DND-41 (cell line): Measurements from ENCODE around the gene CTSW.

Source experiments
- ATAC-seq: fragments of 200-7000 bp; cut with Tn5 transposase; 3 replicates; pipeline ENCODE4 v1.9.1; 2021; ENCODE audit warnings: low read depth; ENCODE audit not compliant: insufficient read depth
- DNase-seq: peaks from one replicate; pipeline ENCODE4 v3.0.0-alpha.2; 2020
- H2AFZ ChIP-seq: 2 replicates; pipeline ENCODE4 v1.6.0; 2012; ENCODE audit warnings: low read depth, low read length
- H3K27ac ChIP-seq: 2 replicates; pipeline ENCODE4 v1.5.1; 2012; ENCODE audit warnings: low read length, inconsistent platforms
- H3K27me3 ChIP-seq: fragments of 200-600 bp; sonication (generic); 2 replicates; pipeline ENCODE4 v1.6.0; 2012; ENCODE audit warnings: low read length, mild to moderate bottlenecking, inconsistent platforms; ENCODE audit not compliant: insufficient read depth, poor library complexity
- H3K36me3 ChIP-seq: 2 replicates; pipeline ENCODE4 v1.5.1; 2012; ENCODE audit warnings: low read length, inconsistent platforms; ENCODE audit not compliant: insufficient read depth
- H3K4me1 ChIP-seq: 2 replicates; pipeline ENCODE4 v1.5.1; 2012; ENCODE audit warnings: mild to moderate bottlenecking, low read length; ENCODE audit not compliant: insufficient read depth
- H3K4me2 ChIP-seq: 2 replicates; pipeline ENCODE4 v1.6.0; 2012; ENCODE audit warnings: mild to moderate bottlenecking, moderate library complexity, low read length, inconsistent platforms; ENCODE audit not compliant: insufficient read depth
- H3K4me3 ChIP-seq, 2 experiments: fragments of 200-600 bp in 1 of 2; shearing (Covaris generic) in 1 of 2; 2 replicates each; pipeline ENCODE4 v1.5.1; 2012 to 2016; ENCODE audit warnings: inconsistent platforms in 2 of 2, low read length in 2 of 2, mild to moderate bottlenecking in 2 of 2, low read depth in 1 of 2, moderate library complexity in 1 of 2
- H3K79me2 ChIP-seq: 2 replicates; pipeline ENCODE4 v1.6.0; 2012; ENCODE audit warnings: low read length, inconsistent platforms; ENCODE audit not compliant: insufficient read depth
- H3K9ac ChIP-seq: 2 replicates; pipeline ENCODE4 v1.6.0; 2012; ENCODE audit warnings: low read depth, mild to moderate bottlenecking, inconsistent platforms, low read length, moderate library complexity
- H3K9me3 ChIP-seq: 2 replicates; pipeline ENCODE4 v1.5.1; 2012; ENCODE audit warnings: low read length, moderate library complexity, mild to moderate bottlenecking, inconsistent platforms; ENCODE audit not compliant: insufficient read depth, severe bottlenecking
- H4K20me1 ChIP-seq: 2 replicates; pipeline ENCODE4 v1.6.0; 2012; ENCODE audit warnings: low read length; ENCODE audit not compliant: insufficient read depth
- EZH2 ChIP-seq: IDR thresholded peaks from 3 replicates; pipeline ENCODE4 v1.6.1; 2012; ENCODE audit warnings: borderline replicate concordance, low read depth, mild to moderate bottlenecking, moderate library complexity, low read length, inconsistent platforms; ENCODE audit not compliant: severe bottlenecking
- TF ChIP-seq, protein P1 (sequence below): IDR thresholded peaks from 2 replicates; pipeline ENCODE4 v1.5.1; 2012; ENCODE audit warnings: borderline replicate concordance, low read length, moderate library complexity, mild to moderate bottlenecking; ENCODE audit not compliant: poor library complexity, severe bottlenecking; ENCODE audit errors: extremely low read depth

Gene CTSW

GRCh38 chr11:65851083-65851579 lies 28.5 kb upstream of the CTSW start:
- Histone ChIP-seq H3K36me3 (peaks cover 49% of the 10 kb centered on the region), H2AFZ (no peak overlapping the region), H3K4me3 (no peak overlapping the region), H3K27me3 (no peaks in the 10 kb centered on the region), H3K4me2 (no peak overlapping the region), H4K20me1 (peaks cover 54% of the 10 kb centered on the region), H3K9ac (no peak overlapping the region), H3K4me1 (peaks cover 10% of the 10 kb centered on the region), H3K27ac (no peak overlapping the region), H3K9me3 (no peaks in the 10 kb centered on the region), H3K79me2 (peaks cover 23% of the 10 kb centered on the region)
- ATAC-seq: peak; percentile 55
- TF ChIP-seq, protein P1, sequence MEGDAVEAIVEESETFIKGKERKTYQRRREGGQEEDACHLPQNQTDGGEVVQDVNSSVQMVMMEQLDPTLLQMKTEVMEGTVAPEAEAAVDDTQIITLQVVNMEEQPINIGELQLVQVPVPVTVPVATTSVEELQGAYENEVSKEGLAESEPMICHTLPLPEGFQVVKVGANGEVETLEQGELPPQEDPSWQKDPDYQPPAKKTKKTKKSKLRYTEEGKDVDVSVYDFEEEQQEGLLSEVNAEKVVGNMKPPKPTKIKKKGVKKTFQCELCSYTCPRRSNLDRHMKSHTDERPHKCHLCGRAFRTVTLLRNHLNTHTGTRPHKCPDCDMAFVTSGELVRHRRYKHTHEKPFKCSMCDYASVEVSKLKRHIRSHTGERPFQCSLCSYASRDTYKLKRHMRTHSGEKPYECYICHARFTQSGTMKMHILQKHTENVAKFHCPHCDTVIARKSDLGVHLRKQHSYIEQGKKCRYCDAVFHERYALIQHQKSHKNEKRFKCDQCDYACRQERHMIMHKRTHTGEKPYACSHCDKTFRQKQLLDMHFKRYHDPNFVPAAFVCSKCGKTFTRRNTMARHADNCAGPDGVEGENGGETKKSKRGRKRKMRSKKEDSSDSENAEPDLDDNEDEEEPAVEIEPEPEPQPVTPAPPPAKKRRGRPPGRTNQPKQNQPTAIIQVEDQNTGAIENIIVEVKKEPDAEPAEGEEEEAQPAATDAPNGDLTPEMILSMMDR: peak; percentile 89
- TF ChIP-seq EZH2: no peak
- DNase-seq: peak; percentile 61

GRCh38 chr11:65851811-65852507 lies 27.7 kb upstream of the CTSW start:
- H3K27ac ChIP-seq: no peak overlapping the region
- peaks cover 57% of the 10 kb centered on the region for H3K36me3 ChIP-seq
- TF ChIP-seq, protein P1: no peak
- TF ChIP-seq EZH2: no peak
- H3K4me1 ChIP-seq: peaks cover 18% of the 10 kb centered on the region
- peaks cover 62% of the 10 kb centered on the region for H4K20me1 ChIP-seq
- H3K9me3 ChIP-seq: no peaks in the 10 kb centered on the region
- no peak overlapping the region for H2AFZ ChIP-seq
- H3K9ac ChIP-seq: no peak overlapping the region
- H3K27me3 ChIP-seq: no peaks in the 10 kb centered on the region
- ATAC-seq (peak; percentile 4; the same call in 2 of the 3 replicates), DNase-seq (peak; percentile 20)
- H3K4me2 ChIP-seq: no peak overlapping the region
- peaks cover 31% of the 10 kb centered on the region for H3K79me2 ChIP-seq
- H3K4me3 ChIP-seq: no peak overlapping the region

- peaks cover 63% of the 10 kb centered on the region for H3K36me3 ChIP-seq
- no peak overlapping the region for H3K27ac ChIP-seq
- no peak overlapping the region for H3K4me2 ChIP-seq
- H3K4me1 ChIP-seq: peaks cover 18% of the 10 kb centered on the region
- no peak overlapping the region for H3K4me3 ChIP-seq
- ATAC-seq (no peak), DNase-seq (peak; percentile 23)
- no peak overlapping the region for H3K9ac ChIP-seq
- H3K9me3 ChIP-seq: no peaks in the 10 kb centered on the region
- peaks cover 38% of the 10 kb centered on the region for H3K79me2 ChIP-seq
- TF ChIP-seq EZH2: no peak
- TF ChIP-seq, protein P1: no peak
- no peaks in the 10 kb centered on the region for H3K27me3 ChIP-seq
- H4K20me1 ChIP-seq: peaks cover 69% of the 10 kb centered on the region
- no peak overlapping the region for H2AFZ ChIP-seq
Measured at GRCh38 chr11:65852508-65853245, 27.0 kb upstream of the CTSW start.
